ENCODE data around the gene NTN1. TPM values are rescaled to one million over a fixed set of nuclear protein-coding genes. Genes with fewer than 3 reads are reported as not detected.

NTN1 gene
- total and polyA plus RNA-seq, 2 of the 13 experiments (the other 11 are each of a cell fraction or from before 2014, with no cell fraction given): 0.04 to 0.05 TPM

- TF ChIP-seq SNAPC4 (CRISPR knock-in tag; IDR thresholded peaks at IDR 0.05) (no peak), FOXA1 (IDR thresholded peaks at IDR 0.05) (no peak), FOXA1 (CRISPR knock-in tag; IDR thresholded peaks at IDR 0.05) (peak; percentile 81), ZBTB14 (CRISPR knock-in tag; IDR thresholded peaks at IDR 0.05) (no peak), ZBTB33 (CRISPR knock-in tag; IDR thresholded peaks at IDR 0.05) (no peak), PRDM15 (CRISPR knock-in tag; IDR thresholded peaks at IDR 0.05) (no peak), ATF7-NPFF (CRISPR knock-in tag; IDR thresholded peaks at IDR 0.05; ENCODE audit: low read depth) (no peak), FOXO4 (CRISPR knock-in tag; conservative IDR thresholded peaks at IDR 0.05) (no peak), ZNF773 (CRISPR knock-in tag; IDR thresholded peaks at IDR 0.05; ENCODE audit: borderline replicate concordance) (no peak), MYNN (CRISPR knock-in tag; IDR thresholded peaks at IDR 0.05; ENCODE audit: low read depth) (no peak)
- TF ChIP-seq, protein P1, sequence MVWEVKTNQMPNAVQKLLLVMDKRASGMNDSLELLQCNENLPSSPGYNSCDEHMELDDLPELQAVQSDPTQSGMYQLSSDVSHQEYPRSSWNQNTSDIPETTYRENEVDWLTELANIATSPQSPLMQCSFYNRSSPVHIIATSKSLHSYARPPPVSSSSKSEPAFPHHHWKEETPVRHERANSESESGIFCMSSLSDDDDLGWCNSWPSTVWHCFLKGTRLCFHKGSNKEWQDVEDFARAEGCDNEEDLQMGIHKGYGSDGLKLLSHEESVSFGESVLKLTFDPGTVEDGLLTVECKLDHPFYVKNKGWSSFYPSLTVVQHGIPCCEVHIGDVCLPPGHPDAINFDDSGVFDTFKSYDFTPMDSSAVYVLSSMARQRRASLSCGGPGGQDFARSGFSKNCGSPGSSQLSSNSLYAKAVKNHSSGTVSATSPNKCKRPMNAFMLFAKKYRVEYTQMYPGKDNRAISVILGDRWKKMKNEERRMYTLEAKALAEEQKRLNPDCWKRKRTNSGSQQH (CRISPR knock-in tag; IDR thresholded peaks at IDR 0.05; ENCODE audit: low read depth): no peak
- TF ChIP-seq, protein P2, sequence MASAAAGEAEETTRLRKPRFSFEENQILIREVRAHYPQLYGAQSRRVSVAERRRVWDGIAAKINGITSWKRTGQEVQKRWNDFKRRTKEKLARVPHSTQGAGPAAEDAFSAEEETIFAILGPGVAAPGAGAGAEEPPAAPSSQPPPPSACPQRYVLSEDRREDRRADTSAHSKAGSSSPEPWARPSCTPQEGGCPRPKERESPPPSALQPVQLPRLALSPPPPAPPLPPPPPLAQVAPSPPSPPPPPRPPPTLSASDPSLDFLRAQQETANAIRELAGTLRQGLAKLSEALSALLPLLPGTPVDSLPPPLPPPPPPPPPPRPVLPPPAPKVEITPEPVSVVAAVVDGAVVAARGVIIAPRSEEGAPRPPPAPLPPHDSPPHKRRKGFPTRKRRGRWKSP (CRISPR knock-in tag; IDR thresholded peaks at IDR 0.05): no peak
These were observed 219.5 kb downstream of the NTN1 start (continued) for GRCh38 chr17:9240659-9241370.

Measured in HepG2 (cell line).